ENCODE data around the gene NFATC2. TPM values are rescaled to one million over a fixed set of nuclear protein-coding genes. Genes with fewer than 3 reads are reported as not detected.

The NFATC2 gene
- total RNA-seq, 4 donors from 2014 or later = 8.8 to 15.6 (median 13.0) TPM

DNA sequence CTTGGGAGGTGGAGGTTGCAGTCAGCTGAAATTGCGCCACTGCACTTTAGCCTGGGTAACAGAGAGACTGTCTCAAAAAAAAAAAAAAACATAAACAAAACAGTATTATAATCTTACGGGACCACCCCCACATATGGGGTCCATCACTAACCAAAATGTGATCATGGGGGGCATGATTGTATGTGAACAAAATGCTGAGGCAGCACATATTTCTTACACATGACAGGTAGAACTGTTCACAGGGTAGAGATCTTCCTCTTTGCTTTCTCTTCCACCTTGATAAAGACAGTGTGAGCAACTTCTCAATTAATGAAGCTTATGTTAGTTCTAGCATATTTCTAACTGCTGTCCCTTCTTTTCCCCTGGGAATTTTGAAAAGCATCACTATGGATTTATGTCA, 24.7 kb downstream of the NFATC2 start:
- intact Hi-C loops (cut with DNase I) = no loop called here
- 92% methylated on average over 2 of the region's 2 CpGs for WGBS
- H3K36me3 ChIP-seq = peaks cover 0 to 17% (median 3%) of the 10 kb centered on the region in 4 donors
- H3K4me3 ChIP-seq = no peak overlapping the region
- DNase-seq (ENCODE audit: extremely low spot score) = no peak
- no peaks in the 10 kb centered on the region for H3K4me1 ChIP-seq
- H3K27ac ChIP-seq (replicated peaks in 1 of 4) = no peak overlapping the region
- H3K27me3 ChIP-seq = no peaks in the 10 kb centered on the region
- TF ChIP-seq, protein P1, sequence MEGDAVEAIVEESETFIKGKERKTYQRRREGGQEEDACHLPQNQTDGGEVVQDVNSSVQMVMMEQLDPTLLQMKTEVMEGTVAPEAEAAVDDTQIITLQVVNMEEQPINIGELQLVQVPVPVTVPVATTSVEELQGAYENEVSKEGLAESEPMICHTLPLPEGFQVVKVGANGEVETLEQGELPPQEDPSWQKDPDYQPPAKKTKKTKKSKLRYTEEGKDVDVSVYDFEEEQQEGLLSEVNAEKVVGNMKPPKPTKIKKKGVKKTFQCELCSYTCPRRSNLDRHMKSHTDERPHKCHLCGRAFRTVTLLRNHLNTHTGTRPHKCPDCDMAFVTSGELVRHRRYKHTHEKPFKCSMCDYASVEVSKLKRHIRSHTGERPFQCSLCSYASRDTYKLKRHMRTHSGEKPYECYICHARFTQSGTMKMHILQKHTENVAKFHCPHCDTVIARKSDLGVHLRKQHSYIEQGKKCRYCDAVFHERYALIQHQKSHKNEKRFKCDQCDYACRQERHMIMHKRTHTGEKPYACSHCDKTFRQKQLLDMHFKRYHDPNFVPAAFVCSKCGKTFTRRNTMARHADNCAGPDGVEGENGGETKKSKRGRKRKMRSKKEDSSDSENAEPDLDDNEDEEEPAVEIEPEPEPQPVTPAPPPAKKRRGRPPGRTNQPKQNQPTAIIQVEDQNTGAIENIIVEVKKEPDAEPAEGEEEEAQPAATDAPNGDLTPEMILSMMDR (IDR thresholded peaks at IDR 0.05) = no peak
- TF ChIP-seq POLR2A (IDR thresholded peaks at IDR 0.05; ENCODE audit: low read depth) (no peak), POLR2AphosphoS5 (IDR thresholded peaks at IDR 0.05) (no peak), EP300 (IDR thresholded peaks at IDR 0.05) (no peak)
- no peaks in the 10 kb centered on the region for H3K9me3 ChIP-seq

DNA sequence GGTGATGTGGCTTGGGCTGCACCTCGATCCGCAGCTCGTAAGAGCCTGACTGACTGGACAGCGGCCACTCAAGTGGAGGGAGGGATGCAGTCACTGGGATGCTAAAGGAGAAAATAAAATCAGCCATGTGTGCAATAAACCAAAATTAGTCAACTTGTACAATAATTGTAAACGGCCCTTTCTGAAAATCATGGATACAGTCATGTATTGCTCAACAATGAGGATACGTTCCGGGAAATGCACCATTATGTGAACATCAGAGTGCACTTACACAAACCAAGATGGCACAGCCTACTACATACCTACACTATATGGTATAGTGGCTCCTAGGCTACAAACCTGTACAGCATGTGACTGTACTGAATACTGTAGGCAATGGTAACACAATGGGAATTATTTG, 25.7 kb downstream of the NFATC2 start:
- intact Hi-C loops (cut with DNase I) = no loop called here
- peaks cover 0 to 19% (median 3%) of the 10 kb centered on the region in 4 donors for H3K36me3 ChIP-seq
- H3K4me1 ChIP-seq = no peaks in the 10 kb centered on the region
- H3K27me3 ChIP-seq = no peaks in the 10 kb centered on the region
- TF ChIP-seq, protein P1 (IDR thresholded peaks at IDR 0.05) = no peak
- TF ChIP-seq POLR2AphosphoS5 (IDR thresholded peaks at IDR 0.05) (no peak), POLR2A (IDR thresholded peaks at IDR 0.05; ENCODE audit: low read depth) (no peak), EP300 (IDR thresholded peaks at IDR 0.05) (no peak)
- 95% methylated on average over 7 of the region's 7 CpGs for WGBS
- H3K4me3 ChIP-seq = no peak overlapping the region
- no peaks in the 10 kb centered on the region for H3K9me3 ChIP-seq
- no peak overlapping the region for H3K27ac ChIP-seq (replicated peaks in 1 of 4)
- DNase-seq (ENCODE audit: extremely low spot score) = no peak

DNA sequence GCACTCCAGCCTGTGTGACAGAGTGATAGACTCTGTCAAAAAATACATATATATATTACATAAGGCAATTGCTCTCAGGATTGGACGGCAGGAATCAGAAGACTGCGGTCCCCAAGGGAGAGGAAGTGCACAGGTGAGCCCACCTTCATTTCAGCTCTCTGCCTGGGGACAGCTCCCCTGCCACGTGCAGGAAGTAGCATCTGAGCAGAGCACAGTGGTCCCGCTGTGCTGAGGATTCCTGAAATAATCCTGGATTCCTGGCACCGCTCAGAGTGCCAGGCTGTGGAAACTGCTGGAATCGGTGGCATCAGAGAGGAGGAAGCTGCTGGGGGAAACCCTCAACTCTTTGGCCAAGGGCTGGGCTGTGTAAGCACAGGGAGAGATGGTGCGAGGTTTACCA, 27.7 kb downstream of the NFATC2 start:
- Histone ChIP-seq H3K27me3 (no peaks in the 10 kb centered on the region), H3K27ac (replicated peaks in 1 of 4) (no peak overlapping the region), H3K9me3 (no peaks in the 10 kb centered on the region), H3K4me1 (no peaks in the 10 kb centered on the region), H3K4me3 (no peak overlapping the region), H3K36me3 (peaks cover 0 to 25% (median 3%) of the 10 kb centered on the region in 4 donors)
- DNase-seq (ENCODE audit: extremely low spot score) = no peak
- no peak for TF ChIP-seq POLR2AphosphoS5 (IDR thresholded peaks at IDR 0.05)
- TF ChIP-seq, protein P1 (IDR thresholded peaks at IDR 0.05) = no peak
- no peak for TF ChIP-seq EP300 (IDR thresholded peaks at IDR 0.05)
- TF ChIP-seq POLR2A (IDR thresholded peaks at IDR 0.05; ENCODE audit: low read depth) = no peak
- intact Hi-C loops (cut with DNase I) = no loop called here
- WGBS = 95% methylated on average over 7 of the region's 7 CpGs

DNA sequence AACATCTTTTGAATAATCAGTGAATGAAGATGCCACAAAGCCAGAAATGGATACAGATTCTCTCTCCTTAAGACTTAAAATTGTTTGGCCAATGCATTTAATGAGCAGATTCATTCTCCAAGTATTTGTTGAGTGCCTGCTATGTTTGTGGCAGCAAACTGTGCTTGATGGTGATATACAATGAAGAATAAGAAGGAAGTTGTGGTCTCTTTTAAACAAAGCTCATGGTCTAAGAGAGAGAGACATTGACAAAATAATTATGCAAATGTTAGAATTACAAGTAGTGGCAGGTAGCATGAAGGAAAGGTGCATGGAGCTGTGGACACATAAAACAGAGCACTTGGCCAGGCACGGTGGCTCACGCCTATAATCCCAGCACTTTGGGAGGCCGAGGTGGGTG, 28.3 kb downstream of the NFATC2 start:
- TF ChIP-seq POLR2A (IDR thresholded peaks at IDR 0.05; ENCODE audit: low read depth) (no peak), EP300 (IDR thresholded peaks at IDR 0.05) (no peak), POLR2AphosphoS5 (IDR thresholded peaks at IDR 0.05) (no peak)
- TF ChIP-seq, protein P1 (IDR thresholded peaks at IDR 0.05) = no peak
- Histone ChIP-seq H3K36me3 (peaks cover 0 to 25% (median 3%) of the 10 kb centered on the region in 4 donors), H3K27me3 (no peaks in the 10 kb centered on the region), H3K4me1 (no peaks in the 10 kb centered on the region), H3K9me3 (no peaks in the 10 kb centered on the region), H3K4me3 (no peak overlapping the region), H3K27ac (replicated peaks in 1 of 4) (no peak overlapping the region)
- intact Hi-C loops (cut with DNase I) = no loop called here
- WGBS = 100% methylated on average over 3 of the region's 3 CpGs
- no peak for DNase-seq (ENCODE audit: extremely low spot score)

DNA sequence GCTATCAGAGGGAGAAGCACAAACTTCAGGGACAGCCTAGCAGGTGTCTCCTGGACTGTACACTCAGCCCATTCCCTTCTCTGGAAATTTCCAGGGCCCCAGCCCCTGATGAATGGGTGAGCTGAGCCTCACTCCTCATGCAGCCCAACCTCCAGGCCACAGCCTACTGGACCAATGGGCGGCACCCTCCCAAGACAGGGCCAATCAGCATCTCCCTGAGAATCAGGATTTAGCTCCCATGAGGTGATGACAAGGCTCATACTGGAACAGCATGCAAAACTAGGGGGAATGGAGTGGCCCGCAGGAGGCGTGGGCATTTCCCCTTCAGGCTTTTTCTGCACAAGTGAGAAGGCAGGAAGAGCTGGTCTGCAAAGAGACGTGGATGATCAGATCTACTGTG, 29.0 kb downstream of the NFATC2 start:
- DNase-seq (ENCODE audit: extremely low spot score) = no peak
- WGBS = 95% methylated on average over 4 of the region's 4 CpGs
- Histone ChIP-seq H3K4me3 (no peak overlapping the region), H3K27me3 (no peaks in the 10 kb centered on the region), H3K9me3 (no peaks in the 10 kb centered on the region), H3K36me3 (peaks cover 0 to 22% (median 3%) of the 10 kb centered on the region in 4 donors), H3K4me1 (no peaks in the 10 kb centered on the region), H3K27ac (replicated peaks in 1 of 4) (no peak overlapping the region)
- intact Hi-C loops (cut with DNase I) = no loop called here
- TF ChIP-seq POLR2A (IDR thresholded peaks at IDR 0.05; ENCODE audit: low read depth) = no peak

All from esophagus muscularis mucosa (tissue), 4 donors.